Iris pigment epithelial cell (primary cell): Measurements from ENCODE around the gene ASPDH.

Experiments used
- DNase-seq: peaks from one replicate; pipeline ENCODE4 v3.0.0-alpha.2; 2011; ENCODE audit warnings: low read depth

Gene ASPDH

DNA sequence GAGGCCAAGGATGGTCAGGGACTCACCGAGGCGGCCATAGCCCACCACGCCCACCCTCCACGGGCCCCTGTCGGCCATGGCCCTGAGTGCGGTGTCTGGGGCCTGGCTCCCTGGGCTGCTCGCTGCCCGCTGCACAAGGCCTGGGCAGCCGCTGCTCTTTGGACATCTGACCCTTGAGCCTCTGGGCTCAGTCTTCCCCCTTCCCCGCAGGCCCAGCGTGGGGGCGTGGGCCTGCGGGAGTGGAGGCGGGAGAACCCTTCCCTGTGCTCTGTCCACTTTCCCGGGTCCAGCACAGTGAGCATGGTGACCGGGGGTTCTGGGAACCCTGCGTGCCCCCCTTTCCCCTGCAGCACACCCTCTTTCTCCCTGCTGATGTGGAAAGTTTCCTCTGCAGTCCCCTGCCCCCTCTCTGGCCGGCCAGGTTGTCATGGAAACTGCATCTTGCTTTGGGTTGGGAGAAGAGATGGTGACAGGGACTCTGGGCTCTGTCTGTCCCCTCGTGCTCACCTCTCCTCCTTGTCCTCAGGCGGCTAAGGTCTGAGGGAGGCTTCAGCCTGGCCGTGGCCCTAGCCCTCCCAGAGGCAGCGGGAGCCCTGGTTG is at the start of gene ASPDH:
Gene ASPDH, minus strand, starts transcription at position 168 of the 600 bp plus-strand sequence. Its CDS starts 90 bp downstream, at position 78.
- DNase-seq = no peak

DNA sequence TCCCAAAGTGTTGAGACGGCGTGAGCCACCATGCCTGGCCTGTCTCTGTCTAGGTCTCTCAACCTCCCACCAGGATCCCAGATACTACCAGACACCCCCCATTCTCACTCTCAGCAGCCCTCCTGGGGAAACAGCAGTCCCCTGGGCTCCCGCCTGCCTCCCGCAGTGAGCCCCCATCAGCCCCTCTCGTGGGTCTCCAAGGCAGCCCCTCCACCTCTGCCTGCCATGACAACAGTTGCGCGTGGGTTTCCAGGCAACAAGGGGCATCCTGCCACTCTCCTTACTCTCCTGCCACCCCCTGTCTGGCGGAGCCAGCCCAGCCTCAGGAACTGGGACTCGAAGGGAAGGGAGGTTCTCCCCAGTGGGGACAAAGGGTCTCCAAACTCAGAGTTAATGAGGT is 49.3 kb upstream of the ASPDH start:
- no peak for DNase-seq

DNA sequence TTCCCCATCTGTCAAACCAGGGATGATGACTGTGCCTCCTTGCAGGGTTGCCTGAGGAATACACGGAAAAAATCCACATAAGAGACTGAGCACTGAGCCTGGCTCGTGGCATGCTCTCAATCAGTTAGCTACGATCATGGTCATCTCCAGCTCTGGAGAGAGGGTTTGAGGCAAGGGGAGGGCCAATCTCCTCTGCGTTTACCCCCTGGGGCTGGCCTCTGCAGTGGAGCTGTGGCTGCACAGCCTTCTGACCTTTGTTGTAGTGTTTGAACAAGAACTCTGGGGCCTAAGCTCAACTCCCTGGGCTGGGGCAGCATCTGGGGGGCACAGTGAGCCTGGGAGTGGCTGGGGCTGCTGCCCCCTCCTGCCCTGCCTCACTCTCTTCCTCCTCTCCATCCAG is 48.6 kb upstream of the ASPDH start:
- no peak for DNase-seq

DNA sequence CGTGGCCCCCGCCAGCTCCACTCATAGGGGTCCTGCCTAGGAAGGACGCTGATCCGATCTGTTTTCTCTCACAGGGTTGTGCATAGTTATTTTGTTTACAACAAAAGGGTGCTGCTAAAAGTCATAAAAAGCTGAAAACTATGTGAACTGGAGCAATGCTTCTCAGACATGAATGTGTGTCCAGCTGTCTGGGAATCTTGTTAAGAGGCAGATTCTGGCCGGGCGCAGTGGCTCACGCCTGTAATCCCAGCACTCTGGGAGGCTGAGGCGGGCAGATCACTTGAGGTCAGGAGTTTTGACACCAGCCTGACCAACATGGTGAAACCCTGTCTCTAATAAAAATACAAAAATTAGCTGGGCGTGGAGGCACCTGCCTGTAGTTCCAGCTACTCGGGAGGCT is 45.9 kb upstream of the ASPDH start:
- no peak for DNase-seq

DNA sequence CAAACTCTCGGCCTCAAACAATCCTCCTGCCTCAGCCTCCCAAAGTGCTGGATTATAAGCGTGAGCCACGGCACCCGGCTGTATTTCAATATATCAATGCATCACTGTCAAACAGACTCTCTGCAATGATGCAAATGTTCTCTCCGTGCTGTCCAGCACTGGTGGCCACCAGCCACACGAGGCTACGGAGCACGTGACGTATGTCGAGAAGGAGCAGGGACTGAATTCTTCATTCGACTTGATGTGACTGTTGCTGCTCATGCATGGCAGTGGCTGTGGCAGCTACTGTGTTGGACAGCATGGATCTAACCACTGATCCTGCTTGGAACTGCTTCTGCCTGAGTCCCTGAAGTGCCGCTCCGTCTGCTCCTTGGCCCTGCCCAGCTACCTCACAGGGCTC is 44.7 kb upstream of the ASPDH start:
- DNase-seq = no peak

DNA sequence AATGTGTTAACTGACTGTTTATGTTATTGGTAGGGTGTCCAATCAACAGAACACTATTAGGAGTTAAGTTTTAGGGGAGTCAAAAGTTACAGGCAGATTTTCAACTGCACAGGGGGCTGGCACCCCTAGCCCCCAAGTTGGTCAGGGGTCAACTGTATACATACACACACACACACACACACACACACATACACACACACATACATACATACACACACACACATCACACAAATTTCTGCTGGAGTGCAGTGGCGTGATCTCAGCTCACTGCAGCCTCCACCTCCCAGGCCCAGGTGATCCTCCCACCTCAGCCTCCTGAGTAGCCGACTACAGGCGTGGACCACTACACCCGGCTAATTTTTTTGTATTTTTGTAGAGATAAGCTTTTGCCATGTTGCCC is 44.3 kb upstream of the ASPDH start:
- no peak for DNase-seq

DNA sequence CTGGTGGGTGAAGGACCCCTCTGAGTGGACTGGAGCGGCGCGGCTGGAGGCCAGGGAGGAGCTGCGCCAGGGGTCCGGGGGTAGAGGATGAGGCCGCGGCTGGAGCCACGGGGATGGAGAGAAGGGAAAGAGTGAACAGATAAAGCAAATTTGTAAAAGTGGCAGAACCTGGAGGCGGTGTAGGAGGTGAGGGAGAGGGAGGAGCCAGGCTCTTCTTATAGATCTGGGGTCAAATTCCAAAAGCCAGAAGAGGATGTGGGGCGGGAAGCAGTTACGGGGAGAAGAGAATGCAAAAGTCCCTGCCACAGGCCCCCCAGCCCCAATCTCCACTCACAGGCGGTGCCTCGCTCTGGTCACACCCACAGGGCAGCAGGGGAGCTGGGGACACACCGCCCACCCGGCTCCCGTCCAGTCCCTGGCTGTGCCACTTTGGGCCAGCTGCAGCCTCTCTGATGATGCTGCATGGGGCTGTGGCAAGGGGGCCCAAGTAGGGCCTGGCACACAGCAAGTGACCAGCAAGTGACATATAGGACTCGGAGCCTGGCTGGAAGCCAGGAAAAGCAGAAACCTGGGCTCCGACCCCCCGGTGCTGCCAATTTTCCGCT is 43.4 kb upstream of the ASPDH start:
- DNase-seq = no peak

DNA sequence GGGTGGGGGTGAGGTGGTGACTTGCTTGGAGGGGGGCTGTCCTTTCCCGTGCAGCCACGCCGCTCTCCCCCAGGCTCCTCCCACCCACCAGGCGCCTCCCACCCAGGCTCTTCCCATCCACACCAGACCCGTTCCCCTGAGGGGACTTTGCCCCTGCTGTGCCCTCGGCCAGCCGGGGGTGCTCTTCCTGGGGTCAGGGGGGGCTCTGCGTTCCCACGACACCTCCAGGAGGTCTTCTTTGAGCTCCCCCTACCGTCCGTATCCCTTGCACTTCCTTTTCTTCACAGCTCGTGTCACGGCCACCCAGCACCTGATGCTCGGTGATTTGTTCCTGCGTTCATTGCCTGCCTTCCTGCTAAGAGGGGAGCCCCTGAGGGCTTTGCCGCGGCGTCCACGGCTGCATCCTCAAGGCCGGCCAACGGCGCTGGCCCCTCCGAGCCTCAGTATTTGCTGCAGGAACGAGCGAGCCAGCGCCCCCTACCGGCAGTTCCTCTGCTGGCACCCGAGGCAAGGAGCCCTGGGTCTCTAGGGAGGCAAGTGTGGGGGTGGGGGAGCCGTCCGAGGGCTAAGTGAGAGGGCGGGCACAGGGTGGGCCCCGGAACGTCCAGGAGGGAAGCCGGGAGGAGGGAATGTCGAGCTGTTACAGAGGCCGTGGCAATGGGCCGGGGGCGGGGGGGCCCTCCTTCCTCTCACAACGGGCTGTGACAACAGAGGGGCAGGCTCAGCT is 42.7 kb upstream of the ASPDH start:
- DNase-seq = peak; percentile 53

DNA sequence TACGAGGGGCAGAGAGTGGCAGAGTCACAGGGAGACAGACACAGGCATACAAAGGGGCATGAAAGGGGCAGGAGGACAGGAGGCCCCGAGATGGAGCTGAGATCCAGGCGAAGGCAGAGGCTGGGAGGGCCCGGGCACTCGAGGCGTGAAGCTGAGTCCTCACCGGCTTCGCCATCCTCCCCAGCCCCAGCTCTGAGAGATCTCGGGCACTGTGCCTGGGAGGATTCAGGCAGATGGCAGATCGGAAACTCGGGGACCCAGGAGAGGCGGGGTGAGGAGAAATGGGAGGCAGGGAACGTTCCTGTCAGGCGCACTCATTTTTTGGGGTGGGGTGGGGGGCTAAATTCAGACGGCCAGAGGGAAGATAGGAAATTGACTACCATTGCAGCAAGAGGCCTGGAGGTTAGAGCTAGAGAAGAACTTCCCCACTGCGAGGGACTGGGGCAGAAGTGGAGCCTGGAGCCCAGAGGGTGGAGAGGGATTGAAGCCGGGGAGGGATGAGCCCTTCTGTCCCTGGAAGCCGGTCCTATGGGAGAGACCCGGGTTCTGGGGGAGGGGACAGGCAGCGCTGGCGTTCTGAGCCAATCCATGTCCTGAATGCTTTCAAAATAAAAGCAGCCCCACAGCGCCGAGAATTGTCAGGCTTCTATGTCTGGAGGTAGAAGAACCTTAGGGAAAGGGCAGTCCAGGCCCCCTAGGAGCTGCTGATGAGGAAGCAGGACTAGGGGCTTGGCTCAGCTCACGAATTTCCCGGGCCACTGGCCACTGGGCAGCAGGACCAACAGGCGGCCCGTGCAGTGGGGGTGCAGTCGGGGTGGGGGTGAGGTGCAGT is 42.0 kb upstream of the ASPDH start:
- no peak for DNase-seq

DNA sequence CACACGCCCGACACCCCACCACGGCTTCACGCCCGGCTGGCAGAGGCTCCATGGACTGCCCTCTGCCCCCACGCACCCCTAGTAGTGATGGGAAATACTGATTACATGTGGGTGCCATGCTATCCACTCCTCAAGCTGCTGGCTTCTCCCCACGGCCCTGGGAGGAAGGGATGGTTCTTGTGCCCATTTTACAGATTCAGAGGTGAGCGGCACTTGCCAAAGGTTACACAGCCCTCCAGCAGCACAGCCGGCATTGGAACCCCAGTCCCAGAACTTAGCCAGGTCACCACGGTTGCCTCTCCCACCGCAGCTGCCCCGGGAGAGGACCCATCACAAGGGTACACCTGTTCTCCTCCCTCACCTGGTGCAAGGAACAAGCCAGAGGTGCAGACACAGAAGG is 41.3 kb upstream of the ASPDH start:
- DNase-seq = no peak

DNA sequence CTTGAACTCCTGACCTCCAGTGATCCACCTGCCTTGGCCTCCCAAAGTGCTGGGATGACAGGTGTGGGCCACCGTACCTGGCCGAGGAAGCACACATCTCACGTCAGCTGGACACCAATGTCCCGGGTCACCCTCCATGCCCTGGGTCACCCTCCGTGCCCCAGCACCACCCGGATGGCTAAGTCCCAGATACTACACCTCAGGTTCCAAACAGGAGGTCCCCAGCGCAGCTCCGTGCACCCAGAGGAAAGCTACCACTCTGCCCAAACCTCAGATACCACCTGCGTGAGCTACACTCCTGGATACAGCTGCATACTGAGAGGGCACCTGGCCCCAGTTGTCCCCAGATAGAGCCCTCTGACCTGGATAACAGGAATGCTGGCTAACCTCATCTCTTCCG is 40.5 kb upstream of the ASPDH start:
- DNase-seq = no peak

DNA sequence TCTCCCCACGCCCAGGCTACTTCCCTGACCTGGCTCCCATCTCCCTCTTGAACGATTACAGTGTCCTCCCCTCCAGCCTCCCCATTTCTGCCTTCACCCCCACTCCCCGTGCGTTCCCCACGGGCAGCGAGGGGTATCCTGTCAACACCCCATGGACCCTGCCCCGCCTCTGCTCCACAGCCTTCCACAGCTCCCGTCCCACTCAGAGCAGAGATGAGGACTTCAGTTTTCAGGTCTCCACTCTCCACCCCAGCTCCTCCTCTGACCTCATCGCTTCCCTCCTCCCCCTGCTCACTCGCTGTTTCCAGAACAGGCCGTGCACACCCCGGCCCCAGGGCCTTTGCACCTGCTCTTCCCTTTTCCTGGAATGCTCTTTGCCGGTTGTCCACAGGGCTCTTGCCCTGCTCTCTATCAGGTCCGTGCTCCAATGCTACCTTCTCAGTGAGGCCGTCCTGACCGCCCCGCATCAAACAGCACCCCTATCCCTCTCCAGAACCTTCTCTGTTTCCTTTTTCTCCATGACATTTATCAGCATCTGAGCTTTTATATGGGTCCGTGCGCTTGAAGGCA is 39.5 kb upstream of the ASPDH start:
- DNase-seq = no peak

DNA sequence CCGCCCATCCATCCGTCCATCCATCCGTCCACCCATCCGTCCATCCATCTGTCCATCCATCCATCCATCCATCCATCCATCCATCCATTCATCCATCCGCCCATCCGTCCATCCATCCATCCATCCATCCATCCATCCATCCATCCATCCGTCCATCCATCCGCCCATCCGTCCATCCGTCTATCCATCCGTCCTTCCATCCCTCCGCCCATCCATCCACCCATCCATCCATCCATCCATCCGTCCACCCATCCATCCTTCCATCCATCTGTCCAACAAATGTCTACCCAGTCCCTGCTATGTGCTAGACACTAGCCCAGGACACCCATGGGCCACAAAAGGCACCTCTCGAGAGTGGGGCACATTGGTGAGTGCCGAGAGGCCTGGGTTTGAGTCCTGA is 38.8 kb upstream of the ASPDH start:
- no peak for DNase-seq

DNA sequence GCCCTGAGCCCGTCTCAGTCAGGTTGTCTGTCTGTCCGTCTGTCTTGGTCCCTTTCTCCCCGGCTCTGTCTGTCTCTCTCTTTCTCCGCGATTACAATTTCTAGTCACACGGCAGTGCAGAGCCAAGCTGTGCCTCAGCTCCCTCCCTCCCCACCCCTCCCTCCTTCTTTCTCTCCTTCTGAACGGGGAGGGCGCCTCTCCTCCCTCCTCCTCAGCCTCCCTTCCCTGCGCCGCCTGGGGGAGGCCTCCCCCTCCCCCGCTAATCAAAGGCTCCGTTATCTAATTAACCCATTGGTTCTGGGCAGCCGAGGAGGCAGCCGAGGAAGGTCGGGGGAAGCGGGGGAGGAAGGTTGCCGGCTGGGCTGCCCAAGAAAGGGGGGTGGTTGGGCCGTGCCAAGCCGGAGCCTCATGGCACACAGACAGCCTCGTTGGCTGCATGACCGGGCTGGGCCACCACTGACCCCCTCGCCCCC is 38.0 kb upstream of the ASPDH start:
- DNase-seq = no peak

DNA sequence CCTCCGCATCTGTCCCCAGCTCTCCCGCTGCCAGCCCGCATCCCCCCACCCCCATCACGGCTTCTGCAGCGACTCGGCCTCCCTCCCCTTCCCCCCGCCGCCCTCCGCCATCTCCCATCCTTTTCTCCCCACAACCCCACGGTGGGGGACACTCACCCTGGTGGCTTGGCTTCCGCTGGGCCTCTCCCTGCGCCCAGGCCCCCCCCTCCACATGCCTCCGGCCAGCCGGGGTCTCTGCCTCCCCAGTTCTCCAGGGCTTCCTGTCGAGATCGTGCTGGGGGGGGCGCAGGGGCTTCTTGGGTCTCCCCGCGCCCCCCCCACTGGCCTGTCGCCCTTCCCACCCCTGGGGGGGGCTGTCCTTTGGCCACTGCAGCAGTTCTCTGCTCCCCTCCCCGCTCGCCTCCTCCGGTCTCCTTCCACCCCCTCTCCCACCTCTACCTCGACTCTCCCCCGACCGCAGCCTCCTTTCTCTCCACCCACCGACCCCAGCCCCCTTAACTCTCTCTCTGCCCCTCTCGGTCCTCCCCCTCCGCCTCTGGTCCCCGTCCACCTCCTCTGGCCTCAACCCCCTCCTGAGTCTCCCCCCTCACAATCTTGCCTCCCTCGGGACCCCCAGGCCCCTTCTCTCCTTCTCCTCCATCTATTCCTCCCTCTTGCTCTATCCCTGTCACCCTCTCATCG is 37.5 kb upstream of the ASPDH start:
- DNase-seq = no peak

DNA sequence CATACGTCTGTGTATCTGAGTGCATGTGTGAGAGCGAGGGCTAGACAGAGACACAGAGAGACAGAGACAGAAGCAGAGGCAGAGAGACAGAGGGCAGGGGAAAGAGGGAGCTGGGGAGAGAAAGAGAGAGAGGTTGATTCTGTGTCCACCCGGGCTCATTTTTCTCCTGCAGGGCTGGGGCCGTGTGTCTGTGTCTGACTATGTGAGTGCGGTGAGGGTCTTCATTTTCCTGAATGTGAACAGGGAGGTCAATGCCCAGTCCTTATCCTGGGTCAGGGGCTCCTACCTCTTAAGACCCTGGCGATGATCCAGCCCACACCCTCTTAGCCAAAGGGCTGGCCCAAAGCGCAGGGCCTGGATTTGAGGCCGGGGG is 36.9 kb upstream of the ASPDH start:
- DNase-seq = no peak

DNA sequence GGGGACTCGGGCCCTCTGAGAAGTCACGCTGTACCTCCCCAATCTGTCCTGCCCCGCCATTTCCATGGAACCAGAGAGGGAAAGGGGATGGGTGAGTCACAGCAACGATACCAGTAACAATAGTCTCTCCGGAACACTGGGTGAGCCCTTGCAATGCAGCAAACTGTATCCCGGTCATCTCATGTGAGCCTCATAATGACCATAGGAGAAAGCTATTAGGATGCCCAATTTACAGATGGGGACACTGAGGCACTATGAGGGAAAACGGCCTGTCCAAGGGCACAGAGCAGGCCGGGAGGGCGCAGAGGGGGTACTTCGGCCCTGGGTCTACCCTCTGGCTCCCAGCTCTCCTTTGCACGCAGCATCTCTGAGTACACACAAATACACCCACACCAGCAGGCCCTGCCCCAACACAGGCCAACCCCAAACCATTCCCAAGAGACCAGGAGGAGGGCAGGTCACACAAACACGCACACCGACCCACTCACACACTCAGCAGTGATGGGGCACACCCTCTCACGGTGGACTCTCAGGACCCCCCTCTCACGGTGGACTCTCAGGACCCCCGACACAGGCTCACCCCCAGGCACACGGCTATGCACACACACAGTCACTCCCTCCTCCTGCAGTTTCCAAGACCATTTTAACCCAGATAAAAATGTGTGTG is 36.3 kb upstream of the ASPDH start:
- no peak for DNase-seq

DNA sequence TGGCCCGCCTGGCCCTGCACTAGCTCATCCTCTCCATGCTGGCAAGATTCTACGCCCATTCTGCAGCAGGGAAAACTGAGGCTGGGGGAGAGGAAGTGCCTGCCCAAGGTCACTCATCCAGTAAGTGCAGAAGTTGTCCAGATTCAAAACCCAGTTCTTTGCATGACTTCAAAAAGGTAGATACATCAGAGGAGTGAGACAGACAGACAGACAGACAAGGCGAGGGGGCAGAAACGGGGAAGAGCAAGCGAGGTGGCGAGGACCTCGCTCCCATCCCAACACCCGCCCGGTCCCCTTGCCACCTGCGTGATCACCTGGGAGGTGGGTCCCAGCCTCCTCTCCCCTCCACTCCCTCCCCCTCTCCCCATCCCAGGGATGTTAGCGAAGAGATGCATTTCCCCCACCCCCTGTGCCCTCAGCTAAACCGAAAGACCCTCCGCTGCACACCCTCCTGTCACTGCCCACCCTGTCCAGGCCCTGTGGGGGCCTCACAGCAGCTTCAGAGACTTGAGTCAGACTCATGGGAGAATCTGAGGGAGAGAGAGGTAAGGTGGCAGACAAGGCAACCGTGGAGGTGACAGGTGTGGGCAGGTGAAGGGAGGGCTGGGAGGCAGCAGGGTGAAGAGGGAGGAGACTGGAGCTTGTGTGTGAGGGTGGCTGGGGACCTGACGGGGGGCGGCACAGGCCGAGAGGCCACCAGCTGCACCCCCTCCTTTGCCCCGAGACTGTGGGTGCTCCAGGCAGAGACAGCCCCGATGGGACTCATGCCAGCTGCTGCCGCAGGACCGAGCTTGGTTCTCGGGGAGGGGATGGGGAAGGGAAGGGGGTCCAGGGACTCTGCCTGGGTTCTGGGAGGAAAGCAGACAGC is 35.6 kb upstream of the ASPDH start:
- no peak for DNase-seq

DNA sequence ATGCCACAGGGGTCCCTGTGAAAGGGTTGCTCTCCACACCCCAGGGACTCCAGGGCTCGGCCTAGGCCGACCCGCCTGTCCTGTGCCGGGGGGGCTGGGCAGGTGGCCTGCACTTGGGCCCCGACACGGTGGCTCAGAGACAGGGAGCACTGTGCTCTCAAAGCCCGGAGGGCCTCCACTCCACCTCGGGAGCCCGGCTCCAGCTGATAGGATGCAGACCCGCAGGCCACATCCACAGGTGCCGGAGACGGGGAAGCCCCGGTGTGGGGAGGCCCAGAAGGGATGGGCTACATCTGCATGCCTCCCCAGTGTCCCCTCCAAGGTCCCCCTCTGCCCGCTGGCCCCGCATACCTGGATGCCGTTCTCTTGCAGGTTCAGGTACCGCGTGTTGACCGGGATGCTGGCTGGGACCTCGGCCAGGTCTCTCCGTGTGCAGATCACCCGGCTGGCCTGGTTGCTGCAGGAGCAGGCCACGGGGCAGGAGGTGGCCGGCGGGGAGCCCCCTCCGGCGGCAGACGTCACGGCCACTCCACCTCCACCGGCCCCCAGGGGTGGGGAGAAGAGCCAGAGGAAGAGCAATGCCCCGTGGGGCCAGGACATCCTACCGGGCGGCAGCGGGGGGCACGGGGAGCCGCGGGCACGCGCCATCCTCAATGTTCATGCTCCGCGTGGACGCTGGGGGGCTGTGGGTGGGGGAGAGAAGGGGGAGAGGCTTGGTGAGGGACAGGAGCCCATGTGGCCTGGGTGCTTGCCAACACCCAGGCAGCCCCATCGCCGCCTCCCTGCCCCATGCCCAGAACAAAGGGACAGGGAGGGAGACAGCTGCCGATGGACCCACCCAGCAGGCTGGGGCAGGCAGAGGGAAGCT is 34.7 kb upstream of the ASPDH start:
- DNase-seq = no peak
